SU-DHL-6 (cell line): ENCODE results near the gene PRKG2.

Experiments used
- H2AFZ ChIP-seq: fragments of 200-600 bp; sonication (generic); 2 replicates; pipeline ENCODE4 v1.6.1; 2014; ENCODE audit warnings: low read depth, mild to moderate bottlenecking, moderate library complexity, mixed read lengths, antibody characterized with exemption, low read length; ENCODE audit not compliant: severe bottlenecking
- H3F3A ChIP-seq: fragments of 200-600 bp; shearing (Covaris generic); 2 replicates; pipeline ENCODE4 v1.6.0; 2016; ENCODE audit warnings: antibody characterized with exemption, mild to moderate bottlenecking; ENCODE audit not compliant: insufficient read depth
- H3K27ac ChIP-seq: fragments of 200-600 bp; sonication (generic); 2 replicates; pipeline ENCODE4 v1.5.1; 2016; ENCODE audit warnings: low read depth, mild to moderate bottlenecking, low read length, moderate library complexity, mixed read lengths
- H3K27me3 ChIP-seq: fragments of 200-600 bp; sonication (generic), shearing (Covaris generic); 2 replicates; pipeline ENCODE4 v1.6.0; 2014; ENCODE audit warnings: mild to moderate bottlenecking, low read length
- H3K36me3 ChIP-seq: fragments of 200-600 bp; sonication (generic); 2 replicates; pipeline ENCODE4 v1.6.1; 2014; ENCODE audit warnings: mild to moderate bottlenecking, low read length, mixed read lengths
- H3K4me2 ChIP-seq: fragments of 300-600, 200-600 bp; shearing (Covaris generic), sonication (generic); 2 replicates; pipeline ENCODE4 v1.6.0; 2014; ENCODE audit warnings: low read length, low read depth, mild to moderate bottlenecking; ENCODE audit not compliant: poor library complexity, severe bottlenecking
- H3K4me3 ChIP-seq: fragments of 200-600 bp; sonication (generic); 2 replicates; pipeline ENCODE4 v1.5.1; 2014; ENCODE audit warnings: antibody characterized with exemption, low read length, mild to moderate bottlenecking, mixed read lengths; ENCODE audit not compliant: insufficient read depth, poor library complexity, severe bottlenecking
- H3K79me2 ChIP-seq: fragments of 200-600 bp; sonication (generic); 2 replicates; pipeline ENCODE4 v1.6.1; 2014; ENCODE audit warnings: mild to moderate bottlenecking, low read length, moderate library complexity; ENCODE audit not compliant: insufficient read depth
- H3K9ac ChIP-seq: fragments of 200-600 bp; sonication (generic); 2 replicates; pipeline ENCODE4 v1.7.0; 2014; ENCODE audit warnings: mild to moderate bottlenecking, low read length
- H3K9me2 ChIP-seq: fragments of 200-600 bp; sonication (generic); replicated peaks from 2 replicates; pipeline ENCODE4 v1.6.1; 2014; ENCODE audit warnings: low read length; ENCODE audit not compliant: insufficient read depth
- H3K9me3 ChIP-seq: fragments of 200-600 bp; sonication (generic); 2 replicates; pipeline ENCODE4 v1.6.1; 2014; ENCODE audit warnings: low read length, mixed read lengths; ENCODE audit not compliant: insufficient read depth
- H4K20me1 ChIP-seq: fragments of 200-600 bp; sonication (generic); 2 replicates; pipeline ENCODE4 v1.6.1; 2014; ENCODE audit warnings: low read depth, mild to moderate bottlenecking, antibody characterized with exemption, low read length, moderate library complexity, mixed read lengths
- CTCF ChIP-seq: fragments of 200-600 bp; sonication (generic); IDR thresholded peaks from one replicate; pipeline ENCODE4 v1.5.1; 2017; ENCODE audit warnings: antibody characterized with exemption, mild to moderate bottlenecking, low read length, moderate library complexity; ENCODE audit not compliant: insufficient read depth, poor library complexity, severe bottlenecking
- EZH2phosphoT487 ChIP-seq: fragments of 200-600 bp; sonication (generic), shearing (Covaris generic); conservative IDR thresholded peaks from 2 replicates; pipeline ENCODE4 v1.6.1; 2018; ENCODE audit warnings: mild to moderate bottlenecking, antibody characterized with exemption, low read length, moderate library complexity, mixed read lengths

PRKG2 gene

GRCh38 chr4:81152839-81153713 is 61.9 kb downstream of the PRKG2 start:
- Histone ChIP-seq H3K9ac (no peak overlapping the region), H3K4me3 (no peak overlapping the region), H3K79me2 (no peaks in the 10 kb centered on the region), H3K36me3 (no peaks in the 10 kb centered on the region), H2AFZ (no peak overlapping the region), H3K27me3 (no peaks in the 10 kb centered on the region), H3K9me2 (no peaks in the 10 kb centered on the region), H3K4me2 (no peak overlapping the region), H4K20me1 (no peaks in the 10 kb centered on the region), H3F3A (no peaks in the 10 kb centered on the region), H3K9me3 (no peaks in the 10 kb centered on the region), H3K27ac (no peak overlapping the region)
- TF ChIP-seq EZH2phosphoT487 (no peak), CTCF (no peak)

GRCh38 chr4:81149976-81150375 is 65.0 kb downstream of the PRKG2 start:
- Histone ChIP-seq H4K20me1 (no peaks in the 10 kb centered on the region), H3K4me3 (no peak overlapping the region), H2AFZ (no peak overlapping the region), H3K27me3 (no peaks in the 10 kb centered on the region), H3K4me2 (no peak overlapping the region), H3K9ac (no peak overlapping the region), H3F3A (no peaks in the 10 kb centered on the region), H3K9me2 (no peaks in the 10 kb centered on the region), H3K27ac (no peak overlapping the region), H3K9me3 (no peaks in the 10 kb centered on the region), H3K79me2 (no peaks in the 10 kb centered on the region), H3K36me3 (no peaks in the 10 kb centered on the region)
- TF ChIP-seq CTCF (no peak), EZH2phosphoT487 (no peak)

GRCh38 chr4:81148576-81148975 is 66.4 kb downstream of the PRKG2 start:
- no peak overlapping the region for H3K4me3 ChIP-seq
- H3K9me3 ChIP-seq: no peaks in the 10 kb centered on the region
- no peaks in the 10 kb centered on the region for H3K9me2 ChIP-seq
- no peak overlapping the region for H3K9ac ChIP-seq
- H3F3A ChIP-seq: no peaks in the 10 kb centered on the region
- no peak overlapping the region for H3K4me2 ChIP-seq
- H3K36me3 ChIP-seq: no peaks in the 10 kb centered on the region
- H4K20me1 ChIP-seq: no peaks in the 10 kb centered on the region
- no peak overlapping the region for H2AFZ ChIP-seq
- no peaks in the 10 kb centered on the region for H3K27me3 ChIP-seq
- H3K27ac ChIP-seq: no peak overlapping the region
- no peaks in the 10 kb centered on the region for H3K79me2 ChIP-seq
- TF ChIP-seq EZH2phosphoT487 (no peak), CTCF (no peak)
